SW480 (cell line): Measurements from ENCODE around the gene POLR1A.
"Not testable (repeated sequence)": the region's sequence is repeated elsewhere in the genome, so short reads cannot be mapped to it uniquely, and the experiment has no call there.

Source experiments
- DNase-seq: peaks from one replicate; pipeline ENCODE4 v3.0.0-alpha.2; 2016; ENCODE audit warnings: low spot score

POLR1A gene

DNA sequence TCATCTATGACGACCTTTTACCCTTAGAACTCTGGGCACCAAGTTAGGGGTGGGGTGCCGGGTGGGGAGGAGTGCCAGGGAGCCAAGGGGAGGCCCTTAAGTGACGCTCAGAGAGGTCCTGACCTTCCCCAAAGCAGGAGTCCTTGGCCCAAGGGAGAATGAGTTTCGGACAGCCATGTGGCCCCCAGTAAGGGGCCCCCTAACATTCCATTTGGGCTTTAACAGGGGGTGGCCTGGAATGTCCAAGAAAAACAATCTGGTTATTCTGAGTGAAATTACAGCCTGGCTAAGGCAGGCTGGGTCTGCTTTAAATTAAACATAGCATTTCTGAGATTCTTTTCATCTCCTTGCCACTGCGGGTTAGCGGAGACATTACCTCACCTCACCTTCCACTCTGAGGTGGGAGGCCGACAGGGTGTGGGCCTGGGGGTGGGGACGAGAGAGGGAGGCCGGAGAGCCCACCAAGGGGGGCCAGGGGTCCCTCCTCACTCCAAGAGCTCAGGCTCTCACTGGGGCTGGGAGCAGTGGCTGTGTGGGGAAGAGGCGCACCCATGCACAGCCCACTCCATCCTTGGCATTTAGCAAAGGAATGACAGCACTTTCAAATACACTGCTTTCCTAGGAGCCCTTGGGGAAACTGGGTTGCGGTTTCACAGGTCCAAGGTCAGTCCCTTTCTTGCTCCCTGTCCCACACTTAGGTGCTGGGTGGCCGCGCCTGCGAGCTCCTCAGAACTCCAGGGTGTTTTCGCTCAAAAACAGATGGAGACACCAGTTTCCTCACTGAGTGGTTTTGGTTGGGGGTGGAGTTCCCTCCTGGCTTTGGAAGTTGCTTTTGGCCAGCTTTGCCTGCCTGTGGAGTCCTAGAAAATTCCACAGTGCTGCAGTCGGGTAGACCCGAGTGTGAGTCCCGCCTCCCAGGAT is 107.4 kb downstream of the POLR1A start:
- no peak for DNase-seq

- DNase-seq: no peak
Measured at GRCh38 chr2:85997017-85997970, 108.4 kb downstream of the POLR1A start.

DNA sequence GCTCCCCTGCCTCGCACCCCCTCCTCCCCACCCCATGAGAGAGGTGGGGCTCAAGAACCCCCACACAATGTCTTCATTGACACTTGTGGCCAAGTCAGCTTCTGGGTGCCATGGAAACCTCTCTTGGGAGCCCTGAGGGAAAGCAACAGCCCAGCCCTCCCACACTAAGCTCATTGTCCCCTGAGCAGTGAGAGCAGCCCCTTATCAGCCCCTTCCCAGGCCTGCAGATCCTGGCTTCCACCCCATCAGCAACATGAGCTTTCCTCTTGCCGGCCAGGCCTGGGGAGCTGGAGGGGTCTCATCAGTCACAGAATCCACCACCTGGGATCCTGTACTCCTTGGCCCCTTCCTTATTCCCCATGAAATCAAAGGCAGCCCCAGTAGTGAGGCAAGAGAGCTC is 109.1 kb downstream of the POLR1A start:
- no peak for DNase-seq

DNA sequence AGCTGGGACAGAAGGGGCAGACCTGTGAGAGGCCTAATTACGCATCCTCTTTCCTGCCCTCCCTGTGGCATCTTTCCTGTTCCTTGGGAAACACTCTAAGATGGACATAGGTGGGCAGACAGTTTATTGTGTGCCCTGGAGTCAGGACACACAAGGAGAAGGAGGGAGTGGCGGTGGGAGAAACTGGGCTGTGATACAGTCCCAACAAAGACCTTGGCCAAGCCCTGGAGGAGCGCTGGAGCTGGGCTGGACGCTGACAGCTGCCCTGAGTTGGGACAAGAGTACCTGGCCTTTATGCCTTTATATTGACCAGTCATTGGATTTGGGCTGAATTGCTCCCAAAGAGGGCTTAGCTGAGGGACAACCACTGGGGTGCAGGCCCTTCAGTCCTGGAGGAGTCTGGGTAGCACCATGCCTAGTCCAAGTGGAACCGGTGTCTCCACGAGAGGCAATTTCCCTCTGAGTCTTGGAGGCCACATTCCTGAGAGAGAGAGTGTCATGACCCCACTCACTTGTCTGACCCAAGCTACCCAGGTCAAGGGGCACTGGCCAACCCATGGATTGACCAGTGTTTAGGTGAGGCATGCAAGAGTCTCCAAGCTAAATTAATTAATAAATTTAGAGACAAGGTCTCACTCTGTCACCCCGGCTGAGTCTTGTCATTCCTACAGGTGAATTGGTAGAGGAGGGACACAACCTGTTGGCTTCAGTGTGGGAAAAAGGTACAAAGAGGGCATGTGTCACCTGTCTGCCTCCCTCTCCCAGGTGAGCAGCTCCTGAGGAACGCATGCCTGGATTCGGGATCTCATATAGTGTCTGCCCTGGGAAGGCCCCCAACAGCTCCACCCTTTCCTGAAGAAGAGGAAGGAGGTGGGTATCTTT is 109.8 kb downstream of the POLR1A start:
- no peak for DNase-seq

DNA sequence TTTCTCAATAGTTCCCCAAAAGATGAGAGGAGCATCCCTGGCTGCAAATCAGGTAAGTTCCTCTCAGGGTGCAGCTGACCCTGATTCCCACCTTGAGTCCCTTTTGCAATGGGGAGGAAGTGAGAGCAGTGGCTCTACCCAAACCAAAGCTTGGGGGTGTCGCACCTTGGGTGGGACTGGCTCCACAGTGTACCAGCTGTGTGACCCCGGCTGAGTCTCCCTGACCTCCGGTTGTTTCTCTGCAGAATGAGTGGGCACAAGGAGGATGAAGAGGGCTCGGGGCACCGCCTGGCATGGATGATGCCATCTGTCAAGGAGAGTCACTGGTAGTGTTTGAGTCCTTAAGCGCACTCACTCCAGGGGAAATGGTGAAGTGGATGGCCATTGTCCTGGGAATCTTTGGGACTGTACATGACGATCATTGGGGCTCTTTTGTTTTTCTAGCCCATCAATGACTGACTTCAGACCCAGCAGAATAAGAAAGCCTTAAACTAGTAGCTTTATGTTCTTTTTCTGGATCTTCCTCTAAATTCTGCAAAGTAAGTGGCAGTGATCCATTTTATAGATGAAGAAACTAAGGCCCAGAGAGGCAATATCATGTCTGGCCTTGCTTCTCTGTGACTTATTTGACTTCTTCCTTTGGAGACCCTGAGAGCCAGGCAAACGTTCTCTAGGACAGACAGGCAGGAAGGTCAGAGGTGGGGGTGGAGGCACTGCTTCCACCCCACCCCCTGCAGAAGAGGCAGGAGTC is 110.6 kb downstream of the POLR1A start:
- no peak for DNase-seq

- no peak for DNase-seq
Measured at GRCh38 chr2:85994421-85994777, 111.3 kb downstream of the POLR1A start.

- DNase-seq: no peak
Measured at GRCh38 chr2:85992611-85993010, 113.1 kb downstream of the POLR1A start.

DNA sequence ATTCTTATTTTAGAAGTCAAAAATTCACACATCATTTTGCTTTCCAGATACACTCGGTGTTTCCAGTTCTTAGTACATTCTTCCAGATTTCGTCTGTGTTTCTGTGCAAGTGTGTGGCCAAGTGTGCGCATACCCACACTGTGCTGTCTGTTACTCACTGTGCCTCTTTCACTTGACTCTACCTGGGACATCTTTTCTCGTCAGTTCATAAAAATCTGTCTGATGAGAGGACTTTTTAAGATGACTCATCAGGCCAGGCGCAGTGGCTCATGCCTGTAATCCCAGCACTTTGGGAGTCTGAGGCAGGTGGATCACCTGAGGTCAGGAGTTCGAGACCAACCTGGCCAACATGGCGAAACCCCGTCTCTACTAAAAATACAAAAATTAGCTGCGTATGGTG is 113.6 kb downstream of the POLR1A start:
- not testable (repeated sequence) for DNase-seq

DNA sequence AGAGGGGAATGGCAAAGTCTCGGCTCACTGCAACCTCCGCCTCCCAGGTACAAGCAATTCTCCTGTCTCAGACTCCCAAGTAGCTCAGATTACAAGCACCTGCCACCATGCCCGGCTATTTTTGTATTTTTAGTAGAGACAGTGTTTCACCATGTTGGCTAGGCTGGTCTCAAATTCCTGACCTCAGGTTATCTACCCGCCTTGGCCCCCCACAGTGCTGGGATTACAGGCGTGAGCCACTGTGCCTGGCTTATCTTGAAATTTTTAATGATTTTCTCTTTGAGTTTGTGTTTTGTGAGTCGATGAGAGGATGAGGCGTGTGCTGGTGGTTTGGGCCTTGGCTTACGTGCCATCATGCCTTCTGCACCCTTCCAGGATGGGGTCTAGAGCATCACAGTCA is 115.6 kb downstream of the POLR1A start:
- DNase-seq: no peak

DNA sequence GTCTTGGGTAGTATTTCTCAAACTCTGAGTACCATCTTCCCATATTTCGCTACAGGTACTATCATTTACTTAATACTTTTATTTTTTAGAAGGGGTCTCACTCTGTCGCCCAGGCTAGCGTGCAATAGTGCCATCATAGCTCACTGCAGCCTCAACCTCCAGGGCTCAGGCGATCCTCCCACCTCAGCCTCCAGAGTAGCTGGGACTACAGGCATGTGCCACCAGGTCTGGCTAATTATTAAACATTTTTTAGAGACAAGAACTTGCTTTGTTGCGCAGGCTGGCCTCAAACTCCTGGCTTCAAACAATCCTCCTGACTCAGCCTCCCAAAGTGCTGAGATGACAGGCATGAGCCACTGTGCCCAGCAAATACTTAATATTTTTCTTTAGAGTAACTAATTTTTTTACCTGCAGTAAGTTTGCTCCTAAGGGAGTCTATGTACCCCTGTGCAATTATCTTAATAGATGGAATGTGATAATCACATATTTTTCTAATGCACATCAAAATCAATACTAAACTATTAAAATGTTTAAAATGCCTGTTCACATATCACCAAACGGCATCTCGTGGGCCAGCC is 116.3 kb downstream of the POLR1A start:
- no peak for DNase-seq

DNA sequence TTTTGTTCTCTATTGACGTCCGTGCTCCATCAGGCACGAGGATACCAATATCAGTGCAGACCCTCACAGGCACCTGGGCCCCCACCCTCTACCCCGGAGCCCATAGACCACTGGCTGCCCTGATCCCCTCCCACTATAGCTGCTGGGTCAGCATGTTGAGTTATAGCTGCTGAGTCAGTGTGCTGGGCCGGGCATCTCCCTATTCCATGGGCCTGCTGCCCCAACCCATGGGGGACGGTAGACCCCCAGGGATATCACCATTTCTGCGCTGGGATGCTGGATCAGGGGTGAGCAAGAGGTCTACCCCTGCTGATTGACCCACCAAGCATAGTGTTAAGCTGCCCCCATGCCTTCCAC is 116.8 kb downstream of the POLR1A start:
- no peak for DNase-seq

DNA sequence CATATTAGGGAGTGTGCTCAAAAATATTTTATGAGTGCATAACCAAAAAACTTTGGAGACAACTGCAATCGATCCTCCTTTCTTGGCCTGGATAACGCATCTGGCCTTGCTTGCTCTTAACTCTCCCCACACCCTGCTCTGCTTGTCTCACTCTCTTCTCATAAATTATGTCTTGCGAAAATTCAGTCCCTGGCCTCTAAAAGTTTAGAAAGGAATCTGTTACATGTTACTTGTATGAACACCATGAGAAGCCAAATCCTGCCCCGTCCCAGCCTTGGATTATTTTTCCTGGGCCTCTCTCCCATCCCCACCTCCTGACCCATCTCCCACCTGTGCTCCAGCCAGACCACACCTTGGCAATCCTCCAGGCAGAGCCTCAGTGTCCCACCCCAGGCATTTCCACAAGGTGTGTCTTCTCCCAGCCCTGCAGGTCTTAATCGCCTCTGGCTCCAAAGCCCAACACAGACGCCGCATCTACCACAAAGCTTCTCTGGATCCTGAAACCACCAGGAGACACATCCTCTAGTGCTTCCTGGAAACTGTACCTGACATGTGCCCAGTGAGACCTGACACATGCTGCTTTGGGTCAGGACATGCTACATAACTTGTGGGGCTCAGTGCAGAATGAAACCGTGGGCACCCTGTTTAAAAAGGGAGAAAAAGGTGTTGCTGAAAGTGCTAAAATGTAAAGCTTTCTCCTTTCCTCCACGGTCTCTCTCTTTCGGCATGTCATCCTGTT is 117.3 kb downstream of the POLR1A start:
- no peak for DNase-seq

DNA sequence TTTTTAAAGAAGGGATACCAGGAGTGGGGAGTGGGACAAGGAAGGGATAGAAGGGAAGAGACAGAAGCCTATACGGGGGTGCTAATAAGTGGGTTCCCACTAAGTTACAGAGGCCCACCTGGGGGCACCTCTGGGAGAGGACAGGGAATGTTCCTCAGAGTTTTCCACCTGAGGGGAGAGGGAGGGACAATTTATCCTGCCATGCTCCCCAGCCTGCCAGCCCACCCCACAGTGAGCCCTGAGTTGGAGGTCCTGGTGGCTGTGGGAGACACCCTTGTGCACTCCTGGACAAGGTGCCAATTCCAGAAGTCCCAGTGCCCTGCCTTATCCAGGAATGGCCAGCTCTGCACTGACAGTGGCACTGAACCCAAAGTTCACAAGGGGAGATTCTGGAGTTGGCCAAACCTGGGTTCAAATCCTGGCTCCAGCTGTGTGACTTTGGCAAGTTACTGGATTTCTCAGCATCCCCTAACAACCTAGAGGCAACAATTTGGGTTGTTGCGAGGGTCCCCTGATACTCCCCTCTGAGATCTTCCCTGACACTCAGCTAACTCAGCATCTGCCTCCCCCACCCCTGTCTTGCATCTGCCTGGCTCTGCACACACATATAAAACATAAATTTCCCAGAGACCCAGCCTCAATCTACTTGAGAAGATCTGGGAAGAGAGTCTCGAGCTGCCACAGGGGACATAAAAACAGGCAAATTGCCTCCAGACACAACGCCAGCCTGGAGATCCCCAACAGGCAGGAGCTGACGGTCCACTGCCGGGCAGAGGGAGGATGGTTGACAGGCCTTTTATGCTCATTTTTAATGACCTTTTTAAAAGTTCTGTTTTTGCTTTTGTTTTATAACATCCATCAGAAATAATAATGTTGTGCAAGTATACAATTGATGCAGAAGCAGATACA is 118.2 kb downstream of the POLR1A start:
- DNase-seq: no peak

- DNase-seq: no peak
Measured at GRCh38 chr2:85986121-85986520, 119.6 kb downstream of the POLR1A start.

GRCh38 chr2:85984788-85985187 is 120.9 kb downstream of the POLR1A start:
- DNase-seq: no peak

DNA sequence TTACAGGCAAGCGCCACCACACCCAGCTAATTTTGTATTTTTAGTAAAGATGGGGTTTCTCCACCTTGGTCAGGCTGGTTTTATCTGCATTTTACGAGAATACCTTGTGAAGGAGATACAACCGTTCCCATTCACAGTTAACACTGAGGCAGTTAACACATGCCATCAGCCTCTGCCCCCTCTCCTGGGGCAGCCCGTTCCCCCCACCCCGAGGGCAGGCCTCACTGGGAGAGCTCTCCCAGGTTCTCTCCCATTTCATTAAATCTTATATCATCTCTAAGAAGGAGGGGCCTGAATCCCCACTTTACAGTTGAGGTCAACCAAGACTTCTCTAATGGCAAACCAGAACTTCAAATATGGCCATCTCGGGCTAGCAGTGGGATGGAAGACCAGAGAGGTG is 121.9 kb downstream of the POLR1A start:
- DNase-seq: no peak

GRCh38 chr2:85981579-85982247 is 124.0 kb downstream of the POLR1A start:
- DNase-seq: no peak
